Right ventricle myocardium superior (tissue), 1 donor: ENCODE results near the gene GRIK1. TPM values are rescaled to one million over a fixed set of nuclear protein-coding genes. Genes with fewer than 3 reads are reported as not detected.
A peak's percentile ranks its signal among the peaks of the same experiment; 100 is the strongest.

ENCODE experiments used
- ATAC-seq: fragments of 200-7000 bp; cut with Tn5 transposase; one replicate; pipeline ENCODE4 v1.9.1; 2020; ENCODE audit warnings: mild to moderate bottlenecking; ENCODE audit not compliant: poor library complexity
- DNase-seq: peaks from one replicate; pipeline ENCODE4 v3.0.0-alpha.2; 2020
- intact Hi-C: fragments of 100-400 bp; cut with DNase I; formaldehyde crosslinking; loops from one replicate; pipeline ENCODE4 v1.11.2; 2022
- total RNA-seq: library from RNA; stranded (reverse); fragmentation: NEBNext Ultra II Directional; extraction: Animal tissue kit (Norgen Biotek cat#: 25700); gene quantifications from one replicate; pipeline ENCODE4 v1.2.1, GENCODE V29; 2021
- donor health status: DM: no; HTN: yes; CAD: no; lungs with severe emphysema.

GRIK1 gene
- total RNA-seq, 1 donor from 2014 or later = not detected

GRCh38 chr21:29546071-29546470 lies 393.7 kb downstream of the GRIK1 start:
- DNase-seq (no peak), ATAC-seq (no peak)
- intact Hi-C loops = no loop called here

GRCh38 chr21:29540289-29540688 lies 399.5 kb downstream of the GRIK1 start:
- ATAC-seq (no peak), DNase-seq (no peak)
- intact Hi-C loops = no loop called here

- DNase-seq (no peak), ATAC-seq (no peak)
- intact Hi-C loops = no loop called here
These were observed 401.7 kb downstream of the GRIK1 start for GRCh38 chr21:29538115-29538514.

GRCh38 chr21:29534448-29534847 lies 405.3 kb downstream of the GRIK1 start:
- ATAC-seq = no peak
- intact Hi-C loops = no loop called here
- no peak for DNase-seq

GRCh38 chr21:29529139-29529538 lies 410.7 kb downstream of the GRIK1 start:
- no peak for ATAC-seq
- DNase-seq = no peak
- intact Hi-C loops = no loop called here

GRCh38 chr21:29526545-29526944 lies 413.3 kb downstream of the GRIK1 start:
- ATAC-seq (no peak), DNase-seq (no peak)
- intact Hi-C loops = no loop called here

GRCh38 chr21:29524055-29524454 lies 415.7 kb downstream of the GRIK1 start:
- ATAC-seq (peak; percentile 81), DNase-seq (no peak)
- intact Hi-C loops = no loop called here

- intact Hi-C loops = no loop called here
- ATAC-seq = peak; percentile 84
- DNase-seq = no peak
These were observed 416.1 kb downstream of the GRIK1 start for GRCh38 chr21:29523646-29524045.

- intact Hi-C loops = no loop called here
- DNase-seq (no peak), ATAC-seq (no peak)
These were observed 417.9 kb downstream of the GRIK1 start for GRCh38 chr21:29521872-29522271.

GRCh38 chr21:29520171-29520570 lies 419.6 kb downstream of the GRIK1 start:
- ATAC-seq (no peak), DNase-seq (no peak)
- intact Hi-C loops = no loop called here

- ATAC-seq (no peak), DNase-seq (no peak)
- intact Hi-C loops = no loop called here
These were observed 425.0 kb downstream of the GRIK1 start for GRCh38 chr21:29514652-29515247.

- ATAC-seq (no peak), DNase-seq (no peak)
- intact Hi-C loops = no loop called here
These were observed 426.3 kb downstream of the GRIK1 start for GRCh38 chr21:29513535-29513934.

GRCh38 chr21:29511096-29511495 lies 428.7 kb downstream of the GRIK1 start:
- intact Hi-C loops = no loop called here
- DNase-seq (no peak), ATAC-seq (no peak)

- ATAC-seq (no peak), DNase-seq (no peak)
- intact Hi-C loops = no loop called here
These were observed 430.7 kb downstream of the GRIK1 start for GRCh38 chr21:29509121-29509520.

GRCh38 chr21:29508301-29508700 lies 431.5 kb downstream of the GRIK1 start:
- intact Hi-C loops = no loop called here
- ATAC-seq = no peak
- DNase-seq = no peak

- ATAC-seq (no peak), DNase-seq (no peak)
- intact Hi-C loops = no loop called here
These were observed 432.8 kb downstream of the GRIK1 start for GRCh38 chr21:29506947-29507346.

- ATAC-seq = no peak
- intact Hi-C loops = no loop called here
- no peak for DNase-seq
These were observed 433.6 kb downstream of the GRIK1 start for GRCh38 chr21:29506214-29506613.

GRCh38 chr21:29504751-29505321 lies 435.0 kb downstream of the GRIK1 start:
- ATAC-seq = no peak
- DNase-seq = no peak
- intact Hi-C loops = no loop called here

GRCh38 chr21:29501451-29501850 lies 438.3 kb downstream of the GRIK1 start:
- intact Hi-C loops = no loop called here

GRCh38 chr21:29499734-29500343 lies 440.0 kb downstream of the GRIK1 start:
- intact Hi-C loops = no loop called here
- no peak for DNase-seq
- ATAC-seq = no peak

More at GRCh38 chr21:29501451-29501850, 438.3 kb downstream of the GRIK1 start:
- ATAC-seq (no peak), DNase-seq (no peak)
